ENCODE measurements around the gene STK24. TPM values are rescaled to one million over a fixed set of nuclear protein-coding genes. Genes with fewer than 3 reads are reported as not detected.
"Not testable (repeated sequence)": the region's sequence is repeated elsewhere in the genome, so short reads cannot be mapped to it uniquely, and the experiment has no call there.

STK24 gene
- total RNA-seq, 2 experiments from 2014 or later: 140 to 147 TPM

DNA sequence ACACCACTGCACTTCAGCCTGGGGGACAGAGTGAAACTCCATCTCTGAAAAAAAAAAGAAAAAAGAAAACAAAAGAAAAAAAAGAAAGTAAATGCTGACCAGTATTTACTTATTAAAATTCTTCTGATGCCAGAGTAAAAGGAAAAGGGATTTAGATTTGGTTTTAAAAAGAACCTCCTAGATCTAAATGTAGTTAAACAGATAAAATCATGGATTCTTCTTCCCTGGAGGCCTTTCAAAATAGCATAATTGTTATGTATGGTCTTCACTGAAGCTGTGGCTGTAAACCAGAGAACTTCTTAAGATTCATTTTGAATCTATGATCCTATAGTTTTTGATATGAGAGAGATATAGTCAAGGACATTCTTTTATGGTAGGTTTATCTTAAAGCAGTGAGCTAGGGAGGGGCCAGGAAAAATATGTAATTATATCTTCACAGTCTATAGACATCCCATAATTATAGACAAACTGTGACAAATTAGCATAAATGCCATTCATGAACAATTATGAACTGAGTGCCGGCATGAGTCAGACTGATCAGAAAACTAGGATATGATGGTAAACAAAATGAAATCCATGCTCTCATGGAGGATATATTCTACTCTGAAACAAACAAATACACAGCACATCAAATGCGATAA lies 14.9 kb upstream of the STK24 start:
- peaks cover 7% of the 10 kb centered on the region for H3K27me3 Mint-ChIP-seq
- no peak overlapping the region for H3K27ac Mint-ChIP-seq
- DNase-seq (no peak), ATAC-seq (ENCODE audit: low read depth) (no peak)
- H3K4me3 Mint-ChIP-seq: no peak overlapping the region
- POLR2A ChIA-PET: no interaction called here
- peaks cover 4% of the 10 kb centered on the region for H3K4me1 Mint-ChIP-seq
- H3K9me3 Mint-ChIP-seq: no peaks in the 10 kb centered on the region
- peaks cover 1% of the 10 kb centered on the region for H3K36me3 Mint-ChIP-seq

DNA sequence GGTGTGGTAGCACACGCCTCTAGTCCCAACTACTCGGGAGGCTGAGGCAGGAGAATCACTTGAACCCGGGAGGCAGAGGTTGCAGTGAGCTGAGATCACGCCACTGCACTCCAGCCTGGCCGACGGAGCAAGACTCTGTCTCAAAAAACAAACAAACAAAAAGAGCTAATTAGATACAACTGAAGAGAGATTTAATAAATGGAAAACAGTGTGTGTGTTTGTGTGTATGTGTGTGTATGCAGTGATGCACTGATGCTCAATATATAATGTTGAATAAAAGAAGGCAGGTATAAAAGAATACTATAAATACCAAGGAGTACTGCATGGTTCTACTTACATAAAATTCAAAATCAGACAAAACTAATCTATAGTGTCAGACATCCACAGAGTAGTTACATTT lies 13.6 kb upstream of the STK24 start:
- H3K4me1 Mint-ChIP-seq; H3K27ac Mint-ChIP-seq; DNase-seq; H3K36me3 Mint-ChIP-seq; H3K27me3 Mint-ChIP-seq; H3K4me3 Mint-ChIP-seq; ATAC-seq (ENCODE audit: low read depth); POLR2A ChIA-PET; H3K9me3 Mint-ChIP-seq: not testable (repeated sequence)

DNA sequence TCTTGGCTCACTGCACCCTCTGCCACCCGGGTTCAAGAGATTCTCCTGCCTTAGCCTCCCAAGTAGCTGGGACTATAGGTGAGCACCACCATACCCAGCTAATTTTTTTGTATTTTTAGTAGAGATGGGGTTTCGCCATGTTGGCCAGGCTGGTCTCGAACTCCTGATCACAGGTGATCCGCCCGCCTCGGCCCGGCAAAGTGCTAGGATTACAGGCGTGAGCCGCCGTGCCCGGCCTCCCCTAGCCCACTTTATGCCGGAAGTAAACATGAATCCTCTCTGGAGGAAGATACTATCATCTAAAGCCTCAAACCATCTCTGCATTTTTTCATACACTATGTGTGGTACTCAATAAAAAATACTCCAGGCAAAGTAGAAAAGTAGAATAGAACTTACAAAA lies 12.6 kb upstream of the STK24 start:
- H3K36me3 Mint-ChIP-seq; DNase-seq; ATAC-seq (ENCODE audit: low read depth); H3K9me3 Mint-ChIP-seq; H3K4me1 Mint-ChIP-seq; H3K27ac Mint-ChIP-seq; POLR2A ChIA-PET; H3K4me3 Mint-ChIP-seq; H3K27me3 Mint-ChIP-seq: not testable (repeated sequence)

DNA sequence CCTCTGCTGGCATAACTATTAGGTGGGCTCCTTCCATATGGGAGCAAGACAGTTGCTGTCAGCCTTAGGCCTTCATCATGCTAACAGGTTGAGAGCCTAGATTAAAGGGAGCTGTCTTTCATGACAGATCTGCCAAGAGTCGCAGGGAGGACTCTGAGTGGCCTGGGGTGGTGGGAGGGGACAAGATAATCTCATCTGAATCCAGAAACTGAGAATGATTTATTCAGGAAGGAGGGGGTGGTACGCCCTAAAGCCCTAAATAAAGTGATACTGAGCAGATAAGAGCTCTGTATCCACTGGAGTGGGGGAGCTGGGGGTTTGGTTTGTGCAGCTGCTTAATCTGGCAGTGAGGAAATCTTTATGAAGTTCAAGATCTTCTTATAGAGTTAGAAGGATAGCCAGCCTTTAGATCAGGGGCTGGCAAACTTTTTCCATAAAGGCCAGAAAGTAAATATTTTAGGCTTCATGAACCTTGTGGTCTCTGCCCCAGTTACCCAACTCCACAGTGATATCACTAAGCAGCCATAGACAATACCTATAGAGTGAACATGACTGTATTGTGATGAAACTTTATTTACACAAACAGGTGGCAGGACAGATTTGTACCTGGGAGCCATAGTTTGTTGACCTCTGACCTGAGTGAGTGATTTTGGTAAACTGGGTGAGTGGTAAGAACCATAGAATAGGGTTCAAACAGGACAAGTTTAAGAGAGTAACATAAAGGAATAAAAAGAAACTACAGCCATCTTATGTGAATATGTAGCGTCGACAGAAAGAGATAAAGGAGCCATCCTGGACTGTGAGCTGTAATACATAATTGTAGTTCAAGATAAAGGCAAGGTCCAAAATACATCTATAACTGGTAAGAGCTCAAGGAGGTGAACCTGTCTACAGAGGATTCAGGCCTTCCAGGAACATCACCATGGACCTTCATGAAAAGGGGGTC lies 9.8 kb upstream of the STK24 start:
- Mint-ChIP-seq H3K4me1 (peaks cover 4% of the 10 kb centered on the region), H3K9me3 (no peaks in the 10 kb centered on the region), H3K27me3 (no peaks in the 10 kb centered on the region), H3K36me3 (peaks cover 1% of the 10 kb centered on the region), H3K27ac (no peak overlapping the region), H3K4me3 (no peak overlapping the region)
- DNase-seq (no peak), ATAC-seq (ENCODE audit: low read depth) (no peak)
- POLR2A ChIA-PET: no interaction called here

DNA sequence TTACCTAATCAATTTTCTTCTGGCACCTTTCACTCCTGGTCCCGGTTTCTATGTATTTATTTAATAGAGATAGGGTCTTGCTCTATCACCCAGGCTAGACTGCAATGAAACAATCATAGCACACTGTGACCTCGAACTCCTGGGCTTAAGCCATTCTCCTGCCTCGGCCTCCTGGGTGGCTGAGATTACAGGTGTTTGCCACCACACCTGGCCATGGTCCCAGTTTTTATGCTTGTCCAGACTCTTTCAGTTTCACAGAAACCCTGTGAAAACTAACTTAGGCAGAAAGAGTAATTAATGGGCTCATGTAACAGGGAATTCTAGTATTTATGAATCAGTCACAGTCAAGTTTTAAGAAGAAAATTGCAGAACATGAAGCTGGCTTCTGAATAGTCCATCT lies 9.0 kb upstream of the STK24 start:
- H3K36me3 Mint-ChIP-seq: peaks cover 1% of the 10 kb centered on the region
- no peak for DNase-seq
- peaks cover 4% of the 10 kb centered on the region for H3K4me1 Mint-ChIP-seq
- no peak for ATAC-seq (ENCODE audit: low read depth)
- no peaks in the 10 kb centered on the region for H3K27me3 Mint-ChIP-seq
- no peak overlapping the region for H3K4me3 Mint-ChIP-seq
- POLR2A ChIA-PET: no interaction called here
- H3K27ac Mint-ChIP-seq: no peak overlapping the region
- H3K9me3 Mint-ChIP-seq: no peaks in the 10 kb centered on the region

DNA sequence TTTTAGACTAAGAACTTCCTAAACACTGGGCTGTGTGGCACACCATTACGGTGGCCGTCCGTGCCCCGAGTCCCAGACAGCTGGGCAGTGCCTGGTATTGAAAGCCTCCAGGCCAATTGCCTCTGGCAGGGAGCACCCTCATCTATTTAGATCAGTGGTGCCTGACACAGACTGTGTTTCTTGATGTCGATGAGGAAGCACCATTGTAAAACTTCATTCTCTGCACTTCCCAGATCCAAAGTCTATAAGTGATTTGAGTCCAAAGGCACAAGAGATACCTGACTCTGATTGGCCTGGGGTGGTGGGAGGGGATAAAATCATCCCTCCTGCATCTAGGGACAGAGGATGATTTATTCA lies 8.5 kb upstream of the STK24 start:
- POLR2A ChIA-PET: no interaction called here
- H3K4me1 Mint-ChIP-seq: peaks cover 4% of the 10 kb centered on the region
- ATAC-seq (ENCODE audit: low read depth) (no peak), DNase-seq (no peak)
- no peak overlapping the region for H3K4me3 Mint-ChIP-seq
- no peaks in the 10 kb centered on the region for H3K9me3 Mint-ChIP-seq
- H3K36me3 Mint-ChIP-seq: peaks cover 1% of the 10 kb centered on the region
- no peak overlapping the region for H3K27ac Mint-ChIP-seq
- no peaks in the 10 kb centered on the region for H3K27me3 Mint-ChIP-seq

DNA sequence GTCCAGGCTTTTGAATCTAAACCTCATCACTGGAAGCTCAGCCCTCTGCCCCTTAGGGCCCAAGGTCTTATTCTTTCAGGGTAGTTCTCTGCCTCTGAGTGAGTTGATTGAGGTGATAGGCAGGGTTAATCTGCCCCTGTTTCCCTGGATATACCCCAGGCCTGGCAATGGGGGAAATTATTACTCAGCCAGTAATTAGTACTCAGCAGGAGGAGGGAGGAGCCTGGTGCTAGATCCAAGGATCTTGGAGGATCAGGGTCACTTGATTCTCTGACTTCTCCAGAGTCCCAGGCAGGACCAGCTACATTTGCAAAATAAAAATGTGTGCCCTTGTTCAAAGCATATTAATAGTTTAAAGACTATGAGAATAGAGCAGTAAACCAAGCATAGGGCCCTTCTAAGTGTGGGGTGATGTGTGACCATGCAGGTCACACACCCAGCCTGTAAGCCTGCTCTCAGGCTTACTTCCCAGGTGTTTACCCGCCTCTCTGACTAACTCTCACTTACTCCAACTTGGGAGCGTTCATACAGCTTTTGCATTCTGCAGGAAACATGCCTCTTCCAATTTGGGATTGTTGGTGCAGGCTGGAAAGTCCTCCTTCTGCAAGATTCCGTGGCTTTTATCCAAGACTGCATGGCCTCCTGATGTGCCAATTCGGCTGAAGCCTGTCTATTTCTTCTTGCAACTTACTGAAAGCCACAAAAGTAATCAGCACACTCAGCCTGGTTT lies 7.9 kb upstream of the STK24 start:
- H3K27ac Mint-ChIP-seq: no peak overlapping the region
- H3K9me3 Mint-ChIP-seq: no peaks in the 10 kb centered on the region
- H3K36me3 Mint-ChIP-seq: peaks cover 1% of the 10 kb centered on the region
- H3K4me1 Mint-ChIP-seq: peaks cover 4% of the 10 kb centered on the region
- POLR2A ChIA-PET: no interaction called here
- ATAC-seq (ENCODE audit: low read depth): no peak
- no peak for DNase-seq
- no peaks in the 10 kb centered on the region for H3K27me3 Mint-ChIP-seq
- H3K4me3 Mint-ChIP-seq: no peak overlapping the region

DNA sequence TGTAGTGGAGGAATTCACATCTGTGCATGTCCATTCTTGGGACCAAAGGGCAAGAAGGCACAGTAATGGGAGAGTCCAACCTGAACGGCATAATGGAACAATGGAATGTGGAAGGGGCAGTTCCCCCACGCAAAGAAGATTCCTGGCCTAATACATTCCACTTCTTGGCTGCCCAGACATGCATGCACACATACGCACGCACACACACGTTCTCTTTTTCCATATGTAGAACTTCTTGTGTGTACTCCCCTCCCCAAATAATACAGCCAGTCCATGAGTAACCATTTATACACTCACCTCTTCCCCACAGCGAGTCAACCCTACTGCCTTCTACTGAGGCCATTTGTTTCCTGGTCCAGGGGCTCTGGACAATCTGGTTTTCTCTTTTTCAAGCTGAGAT lies 6.0 kb upstream of the STK24 start:
- Mint-ChIP-seq H3K27ac (no peak overlapping the region), H3K4me3 (no peak overlapping the region), H3K27me3 (no peaks in the 10 kb centered on the region), H3K36me3 (peaks cover 1% of the 10 kb centered on the region), H3K9me3 (no peaks in the 10 kb centered on the region), H3K4me1 (peaks cover 6% of the 10 kb centered on the region)
- no peak for DNase-seq
- POLR2A ChIA-PET: no interaction called here
- no peak for ATAC-seq (ENCODE audit: low read depth)

DNA sequence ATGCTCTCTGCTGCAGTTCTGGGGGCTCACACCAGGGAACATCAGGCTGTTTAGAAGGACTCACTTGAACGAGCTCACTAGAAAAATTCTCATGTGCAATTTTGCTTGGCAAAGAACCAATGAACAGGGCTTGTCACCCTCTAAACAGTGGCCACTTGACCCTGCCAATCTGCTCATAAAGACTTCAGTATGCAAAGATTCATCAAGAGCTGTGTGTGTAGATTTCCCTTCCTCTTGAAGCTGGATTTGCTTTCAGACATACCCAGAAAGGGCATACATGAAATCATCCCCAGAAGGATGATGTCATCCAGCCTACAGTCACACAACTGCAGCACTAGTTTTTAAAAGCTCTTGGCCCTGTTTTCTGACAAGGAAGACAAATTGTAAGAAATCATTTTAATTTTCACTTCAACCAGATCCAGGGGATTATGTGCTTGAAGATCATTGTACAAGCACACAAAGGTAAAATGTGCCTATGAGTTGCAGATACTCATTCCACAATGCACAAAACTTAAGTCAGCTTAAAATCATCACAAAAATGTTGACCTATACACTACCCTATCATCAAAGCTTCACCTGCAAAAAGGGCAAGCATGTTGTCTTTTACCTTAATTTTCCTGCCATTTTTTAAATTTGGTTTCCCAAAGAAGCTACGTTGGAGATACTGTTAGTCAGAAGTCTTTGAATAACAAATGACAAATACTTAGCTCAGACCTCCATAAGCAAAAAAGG lies 5.2 kb upstream of the STK24 start:
- H3K27ac Mint-ChIP-seq: no peak overlapping the region
- POLR2A ChIA-PET: interaction anchor here (0.9 kb wide), 1 partner anchor 14 kb away, joined by 4 read pairs; no protein-coding TSS in a partner anchor
- DNase-seq (no peak), ATAC-seq (ENCODE audit: low read depth) (no peak)
- H3K4me1 Mint-ChIP-seq: peaks cover 10% of the 10 kb centered on the region
- peaks cover under 1% of the 10 kb centered on the region for H3K36me3 Mint-ChIP-seq
- H3K27me3 Mint-ChIP-seq: no peaks in the 10 kb centered on the region
- H3K4me3 Mint-ChIP-seq: no peak overlapping the region
- no peaks in the 10 kb centered on the region for H3K9me3 Mint-ChIP-seq

DNA sequence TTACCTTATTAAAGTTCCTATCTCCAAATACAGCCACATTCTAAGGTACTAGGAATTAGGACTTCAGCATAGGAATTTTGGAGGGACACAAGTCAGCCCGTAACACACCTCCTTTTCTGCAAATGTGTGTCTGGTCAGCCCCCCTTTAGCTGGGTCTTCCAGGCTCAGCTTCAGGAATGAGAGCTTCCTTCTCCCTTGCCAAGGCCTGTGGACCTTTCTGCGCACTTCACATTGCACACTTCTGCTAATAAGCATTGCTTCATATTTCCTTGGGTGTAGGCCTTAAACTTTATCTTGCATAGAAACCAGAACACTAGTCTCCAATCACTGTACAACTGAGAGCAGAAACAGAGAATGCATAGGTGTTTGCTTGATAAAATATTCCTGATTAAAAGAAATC lies 4.5 kb upstream of the STK24 start:
- H3K27me3 Mint-ChIP-seq: no peaks in the 10 kb centered on the region
- no peak overlapping the region for H3K4me3 Mint-ChIP-seq
- ATAC-seq (ENCODE audit: low read depth): no peak
- no peak for DNase-seq
- no peaks in the 10 kb centered on the region for H3K9me3 Mint-ChIP-seq
- POLR2A ChIA-PET: no interaction called here
- no peak overlapping the region for H3K27ac Mint-ChIP-seq
- H3K36me3 Mint-ChIP-seq: no peaks in the 10 kb centered on the region
- H3K4me1 Mint-ChIP-seq: peaks cover 10% of the 10 kb centered on the region

DNA sequence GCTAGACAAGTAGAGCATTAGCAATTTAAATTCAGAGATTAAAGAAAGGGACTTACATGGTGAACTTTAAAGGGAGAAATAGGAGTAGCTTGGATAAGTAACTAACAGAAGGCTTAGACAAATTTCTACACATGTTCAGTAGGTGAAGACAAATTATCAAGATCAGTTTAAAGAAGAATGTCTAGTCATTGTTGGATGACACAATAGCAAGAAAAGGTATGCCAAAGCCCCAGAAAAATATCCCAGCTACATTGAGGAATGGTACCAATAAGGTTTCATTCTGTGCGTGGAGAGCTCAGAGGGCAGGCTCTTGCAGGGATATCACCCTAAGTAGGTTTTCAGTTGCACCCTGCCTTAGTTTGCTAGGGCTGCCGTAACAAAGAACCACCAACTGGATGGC lies 3.5 kb upstream of the STK24 start:
- Mint-ChIP-seq H3K36me3 (peaks cover 4% of the 10 kb centered on the region), H3K9me3 (no peaks in the 10 kb centered on the region), H3K27ac (no peak overlapping the region), H3K27me3 (no peaks in the 10 kb centered on the region), H3K4me3 (no peak overlapping the region), H3K4me1 (peaks cover 10% of the 10 kb centered on the region)
- no peak for DNase-seq
- ATAC-seq (ENCODE audit: low read depth): no peak
- POLR2A ChIA-PET: no interaction called here

DNA sequence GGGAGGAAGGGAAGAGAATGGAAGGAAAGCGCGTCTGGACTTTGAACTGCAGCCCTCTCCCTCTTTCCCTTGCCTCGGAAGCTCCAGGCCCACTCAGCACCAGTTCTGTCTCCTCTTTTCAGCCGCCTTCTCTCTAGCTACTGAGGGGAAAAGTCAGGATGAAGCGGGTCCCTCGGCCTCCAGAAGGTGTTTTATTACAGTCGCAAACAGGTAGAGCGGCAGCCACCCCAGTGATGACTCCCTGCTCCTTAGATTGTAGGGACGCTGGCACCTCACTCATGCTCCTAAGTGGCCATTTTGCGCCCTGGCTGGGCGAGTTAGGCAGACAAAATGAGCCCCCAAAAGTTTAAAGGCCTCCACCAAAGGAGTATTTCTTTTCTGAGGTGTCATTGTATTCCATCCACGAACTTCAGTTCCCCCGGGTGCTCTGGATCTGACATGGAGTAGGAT lies 954 bp upstream of the STK24 start:
- peak overlapping the region; percentile 82 for H3K4me3 Mint-ChIP-seq
- H3K27me3 Mint-ChIP-seq: no peaks in the 10 kb centered on the region
- DNase-seq (no peak), ATAC-seq (ENCODE audit: low read depth) (no peak)
- POLR2A ChIA-PET: interaction anchor here (1.0 to 3.1 kb wide), 7 partner anchors 10 to 132 kb away, joined by 3 to 9 read pairs (median 4); no protein-coding TSS in a partner anchor
- peaks cover 15% of the 10 kb centered on the region for H3K36me3 Mint-ChIP-seq
- no peaks in the 10 kb centered on the region for H3K9me3 Mint-ChIP-seq
- H3K4me1 Mint-ChIP-seq: peaks cover 28% of the 10 kb centered on the region
- peak overlapping the region; percentile 82 for H3K27ac Mint-ChIP-seq

Data from activated naive CD8-positive, alpha-beta T cell treated with anti-CD3 and anti-CD28 coated beads, Interleukin-2, amount 10 ng/mL, durations not matched to agents 7 days and 5 days (primary cell).